Measurements from ENCODE around the gene ABTB1. TPM values are rescaled to one million over a fixed set of nuclear protein-coding genes. Genes with fewer than 3 reads are reported as not detected.

The ABTB1 gene
- total RNA-seq, 1 donor from 2014 or later = 16.3 TPM

DNA sequence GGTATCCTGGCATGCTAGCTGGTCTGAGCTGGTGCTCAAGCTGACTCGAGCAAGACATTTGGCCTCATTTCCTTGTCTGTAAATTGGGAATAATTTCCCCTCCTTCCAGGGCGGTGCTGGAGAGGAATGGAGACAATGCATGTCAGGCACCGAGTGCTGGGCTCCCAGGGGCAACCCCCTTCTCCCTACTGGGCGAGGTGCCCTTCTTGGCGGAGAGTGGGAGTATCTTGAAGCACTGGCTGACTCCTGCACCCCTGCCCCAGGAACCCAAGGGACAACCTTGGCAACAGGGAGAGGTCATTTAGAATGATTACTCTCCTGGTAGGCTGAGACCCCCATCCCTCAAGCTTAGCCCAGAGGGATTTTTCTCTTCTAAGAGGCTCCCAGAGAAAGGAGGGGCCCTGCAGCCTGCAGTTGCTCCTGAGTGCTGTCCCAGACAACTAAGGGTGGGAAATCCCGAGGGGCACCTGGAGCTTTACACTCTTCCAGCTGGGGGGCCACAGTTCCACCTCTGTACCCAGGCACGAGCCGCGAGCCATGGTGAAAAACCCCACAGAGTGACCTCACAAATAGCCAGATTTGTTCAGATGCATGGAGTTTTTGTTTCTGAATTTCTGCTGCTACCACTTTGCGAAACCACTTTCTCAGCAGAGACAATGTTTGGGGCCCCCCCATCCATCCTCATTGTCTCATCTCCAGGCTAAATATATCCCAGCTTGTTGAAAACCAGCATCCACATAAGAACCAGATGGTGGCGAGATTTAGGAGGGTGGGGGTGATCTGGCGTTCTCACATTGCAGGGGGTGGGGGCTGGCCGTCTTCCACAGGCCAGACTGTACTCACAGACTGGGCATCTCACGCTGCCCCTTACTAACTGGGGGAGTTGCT, 44.8 kb downstream of the ABTB1 start:
- no peak for ATAC-seq
- DNase-seq (ENCODE audit: low spot score) = no peak

DNA sequence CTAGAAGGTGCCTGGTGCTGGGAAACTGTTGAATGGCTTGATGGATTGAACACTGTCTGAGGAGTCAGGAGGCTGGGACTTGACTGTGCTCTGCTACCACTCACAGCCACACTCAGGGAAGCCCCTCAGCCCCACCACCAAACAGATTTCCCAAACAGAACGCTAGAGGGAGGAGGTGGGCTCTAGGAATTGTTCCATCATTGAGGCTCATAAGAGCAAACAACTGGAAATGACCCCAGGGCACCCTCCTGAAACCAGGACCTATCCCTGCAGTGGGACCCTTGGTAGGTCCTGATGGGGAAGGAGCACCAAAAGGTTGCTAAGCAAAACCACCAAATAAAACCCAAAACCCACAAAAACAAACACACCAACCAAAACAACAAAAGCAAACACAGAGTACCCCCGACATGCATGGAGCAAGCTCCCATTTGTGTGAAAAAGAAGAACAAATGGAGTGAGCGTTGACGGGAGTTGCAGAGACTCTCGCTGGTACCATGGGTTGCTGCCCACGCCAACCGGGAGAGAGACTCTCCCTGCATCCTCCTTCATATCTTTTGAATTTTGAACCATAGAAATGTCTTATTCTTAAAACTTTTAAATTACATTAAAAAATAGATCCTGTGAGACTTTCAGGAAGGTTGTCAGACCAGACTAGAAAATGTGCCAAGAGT, 45.6 kb downstream of the ABTB1 start:
- DNase-seq (ENCODE audit: low spot score) = no peak
- ATAC-seq = no peak

DNA sequence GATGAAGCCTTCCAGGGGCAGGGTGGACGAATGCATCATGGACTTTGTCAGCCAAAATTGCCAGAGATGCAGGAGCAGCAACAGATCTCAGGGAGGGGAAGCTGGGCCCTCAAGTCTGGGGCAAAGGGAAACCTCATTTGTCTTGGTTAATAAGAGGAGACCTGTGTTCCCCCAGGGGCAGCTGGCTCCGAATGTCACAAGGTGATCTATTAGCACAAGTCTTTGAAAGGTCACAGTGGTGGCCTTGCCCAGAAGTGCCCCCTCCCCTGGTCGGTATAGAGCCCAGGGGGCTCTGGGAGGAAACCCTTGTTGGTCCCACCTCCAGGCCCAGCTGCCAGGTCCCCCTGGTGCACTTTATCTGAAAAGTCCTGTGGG, 46.2 kb downstream of the ABTB1 start:
- no peak for DNase-seq (ENCODE audit: low spot score)
- ATAC-seq = no peak

DNA sequence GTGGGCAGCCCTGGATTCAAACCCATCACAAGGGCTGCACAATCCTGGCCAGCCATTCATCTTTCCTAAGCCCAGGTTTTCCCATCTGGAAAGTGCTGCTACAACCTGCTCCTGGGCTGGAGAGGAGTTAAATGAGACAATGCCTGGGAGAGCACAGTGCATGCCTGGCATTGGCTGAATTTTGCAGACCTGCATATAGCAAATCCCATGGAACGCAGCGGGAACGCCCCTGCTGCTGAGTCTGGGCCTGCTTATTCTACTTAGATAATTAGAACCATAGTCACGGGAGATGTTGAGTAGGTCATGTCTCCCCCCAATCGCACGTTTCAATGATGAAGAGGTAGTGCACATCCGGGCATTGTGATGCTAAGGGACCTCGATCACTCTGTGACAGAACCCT, 46.6 kb downstream of the ABTB1 start:
- DNase-seq (ENCODE audit: low spot score) (no peak), ATAC-seq (no peak)

DNA sequence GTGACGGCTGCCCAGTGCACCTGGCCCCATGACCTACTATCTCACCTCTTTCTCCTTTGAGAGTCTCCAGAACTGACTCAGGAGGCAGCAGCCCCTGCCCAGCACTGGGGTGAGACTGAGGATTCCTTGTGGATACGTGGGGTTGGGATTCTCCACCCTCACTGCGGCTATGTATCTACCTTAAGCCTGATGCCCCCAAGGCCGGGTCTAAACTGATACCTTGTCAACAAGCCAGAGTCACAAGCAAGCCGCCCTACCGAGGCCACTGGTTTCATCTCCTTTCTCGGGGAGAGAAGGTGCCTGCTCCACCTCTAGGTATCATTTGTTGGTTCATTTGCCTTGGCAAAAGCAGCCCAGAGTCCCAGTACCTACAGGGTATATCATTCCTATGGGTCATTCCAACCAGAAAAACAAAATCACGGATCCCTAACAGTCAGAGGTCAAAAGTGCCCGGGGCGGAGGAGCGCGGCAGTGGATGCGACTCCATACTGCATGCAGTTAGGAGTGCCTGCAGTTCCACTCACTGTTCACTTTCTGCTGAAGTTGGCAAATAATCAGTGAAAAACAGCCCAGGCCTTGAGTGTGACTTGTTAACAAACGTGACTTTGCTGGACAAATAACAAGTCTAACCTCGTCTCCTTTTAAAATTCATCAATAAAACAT, 47.5 kb downstream of the ABTB1 start:
- ATAC-seq (no peak), DNase-seq (ENCODE audit: low spot score) (no peak)

DNA sequence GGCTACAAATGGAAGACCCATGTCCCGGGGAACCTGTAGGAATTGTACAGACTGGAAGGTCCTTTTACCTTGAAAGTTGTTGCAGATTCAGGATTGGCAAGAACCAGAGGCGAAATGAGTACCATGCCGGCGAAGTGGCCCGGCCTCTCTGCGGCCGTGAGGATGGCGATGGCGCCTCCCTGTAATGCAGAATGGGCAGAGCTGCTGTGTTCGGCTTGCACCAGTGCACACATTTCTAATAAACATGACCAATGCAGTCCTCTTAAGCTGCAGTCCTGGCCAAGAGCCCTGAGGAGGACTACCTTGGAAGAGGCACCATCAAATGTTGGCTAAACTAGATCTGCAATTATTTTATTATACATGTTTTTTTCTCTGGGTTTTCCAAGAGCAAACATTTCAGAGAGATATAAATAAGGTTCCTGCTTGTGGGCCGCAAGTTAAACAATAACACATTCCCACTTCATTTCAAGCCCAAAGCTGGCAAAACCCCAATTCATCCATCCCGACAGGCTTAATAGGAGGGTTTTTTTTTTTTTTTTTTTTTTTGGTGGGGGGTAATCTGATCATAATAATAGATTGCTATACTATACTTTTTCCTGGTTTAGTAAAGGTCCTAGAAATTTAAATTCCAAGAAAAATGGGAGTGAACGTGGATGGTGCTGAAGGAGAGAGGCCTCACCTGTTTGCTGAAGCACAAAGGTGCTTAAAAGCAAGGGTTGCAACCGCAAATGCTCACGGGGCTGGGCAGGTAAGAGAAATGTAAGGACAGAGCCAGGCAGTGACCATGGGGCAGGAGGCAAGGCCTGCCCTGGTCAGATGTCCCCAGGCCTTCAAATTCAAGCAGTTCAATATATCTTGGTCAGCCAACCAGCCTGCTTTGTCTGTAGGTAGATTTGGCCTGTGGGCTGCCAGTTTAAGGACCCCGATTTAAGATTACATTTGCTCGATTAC, 48.5 kb downstream of the ABTB1 start:
- ATAC-seq = no peak

DNA sequence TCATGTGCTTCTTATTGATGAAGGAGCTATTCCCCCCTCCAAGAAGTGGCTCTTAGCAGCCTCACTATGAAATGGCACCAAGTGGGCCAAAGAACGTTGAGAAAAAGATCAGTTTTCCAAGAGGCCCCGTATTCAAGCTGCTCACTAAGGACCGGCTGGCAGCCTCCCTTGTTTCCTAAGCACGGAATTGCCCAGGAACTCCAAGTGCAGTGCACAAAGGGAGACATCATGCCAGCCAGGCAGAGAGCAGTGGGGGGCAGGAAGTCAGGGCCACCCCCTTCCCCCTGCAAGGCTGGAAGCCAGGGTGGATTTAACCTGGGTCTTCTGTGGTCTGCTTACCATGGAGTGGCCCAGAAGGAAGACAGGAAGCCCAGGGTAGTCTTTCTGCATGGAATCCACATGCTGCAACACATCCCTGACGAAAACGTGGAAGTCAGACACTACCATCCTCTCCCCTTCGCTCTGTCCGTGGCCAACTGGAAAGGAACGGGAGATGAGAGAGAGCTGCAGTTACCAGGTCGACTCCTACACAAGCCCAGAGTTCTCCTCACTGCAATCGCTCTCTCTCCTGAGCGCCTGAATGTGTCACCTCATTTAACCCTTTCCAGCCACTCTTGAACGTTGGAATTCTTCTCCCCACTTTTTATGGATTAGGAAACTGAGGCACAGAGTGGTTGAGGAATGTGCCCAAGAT, 49.5 kb downstream of the ABTB1 start:
- DNase-seq (ENCODE audit: low spot score) = no peak
- ATAC-seq = no peak

More for the DNA sequence above, 48.5 kb downstream of the ABTB1 start:
- no peak for DNase-seq (ENCODE audit: low spot score)

DNA sequence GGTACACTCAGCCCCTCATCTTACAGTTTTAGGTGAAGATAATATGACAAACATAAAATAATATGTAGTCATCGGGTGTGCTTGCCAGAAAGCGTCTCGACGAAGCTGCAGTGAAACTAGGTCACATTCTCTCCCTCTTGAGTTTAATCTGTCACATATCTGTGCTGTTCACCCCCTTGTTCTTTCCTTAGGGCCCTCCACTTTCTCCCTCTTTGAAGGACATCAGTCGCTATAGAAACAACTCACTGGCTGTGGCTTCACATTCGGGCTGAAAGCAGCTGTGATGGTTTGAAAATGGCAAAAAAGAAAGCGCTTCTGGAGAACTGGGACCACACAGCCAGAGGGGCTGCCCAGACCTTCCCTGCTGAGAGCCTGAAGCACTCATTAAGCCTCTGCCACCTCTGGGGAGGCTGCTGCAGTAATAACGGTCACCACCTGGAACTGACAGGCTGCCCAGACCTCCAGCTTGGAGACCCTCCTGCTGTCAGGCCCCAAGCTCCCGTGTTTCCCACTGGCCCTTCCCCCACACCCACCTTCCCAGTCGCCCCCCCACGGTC, 50.3 kb downstream of the ABTB1 start:
- no peak for ATAC-seq
- no peak for DNase-seq (ENCODE audit: low spot score)

DNA sequence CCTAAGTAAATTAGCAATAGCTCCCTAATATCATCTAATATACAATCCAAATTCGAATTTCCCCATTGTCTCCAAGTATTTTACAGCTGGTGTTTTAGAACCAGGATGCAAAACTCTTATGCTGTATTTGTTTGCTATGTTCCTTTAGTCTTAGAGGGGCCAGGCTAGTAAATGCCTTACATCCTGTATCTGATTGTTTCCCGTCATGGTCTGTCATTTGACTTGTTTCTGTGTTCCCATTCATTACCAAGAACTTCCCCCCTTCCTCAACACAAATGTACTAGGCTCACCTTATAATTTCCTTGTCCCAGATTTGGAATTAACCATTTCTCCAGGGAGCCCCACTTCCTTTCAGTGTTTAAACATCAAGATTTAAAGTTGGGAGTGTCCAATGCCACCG, 54.1 kb downstream of the ABTB1 start:
- ATAC-seq (no peak), DNase-seq (ENCODE audit: low spot score) (no peak)

DNA sequence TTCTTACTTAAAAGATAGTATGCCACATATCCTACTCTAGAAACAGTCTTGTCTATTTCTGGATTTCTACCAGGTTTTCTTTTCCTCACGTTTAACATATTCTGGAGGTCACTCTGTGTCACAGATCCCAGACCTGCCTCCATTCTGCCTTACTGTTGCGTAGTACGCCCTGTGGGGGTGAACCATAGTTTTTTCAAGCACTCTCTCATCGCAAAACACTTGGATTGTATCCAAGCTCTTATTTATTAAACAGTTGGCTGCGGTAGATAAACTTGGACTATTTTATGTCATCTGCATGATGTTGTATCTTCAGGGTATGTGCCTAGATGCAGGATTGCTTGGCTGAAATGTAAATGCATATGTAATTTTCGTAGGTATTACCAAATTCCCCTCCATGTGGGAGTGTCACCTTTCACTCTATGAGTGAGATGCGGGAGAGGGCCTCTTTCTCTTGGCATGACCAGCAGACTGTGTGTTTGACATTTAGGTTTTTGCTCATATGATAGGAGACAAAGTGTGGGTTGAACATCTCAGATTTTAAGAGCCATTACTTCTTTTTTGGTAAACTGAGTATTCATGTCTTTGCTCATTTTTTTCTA, 55.8 kb downstream of the ABTB1 start:
- DNase-seq (ENCODE audit: low spot score) (no peak), ATAC-seq (no peak)

DNA sequence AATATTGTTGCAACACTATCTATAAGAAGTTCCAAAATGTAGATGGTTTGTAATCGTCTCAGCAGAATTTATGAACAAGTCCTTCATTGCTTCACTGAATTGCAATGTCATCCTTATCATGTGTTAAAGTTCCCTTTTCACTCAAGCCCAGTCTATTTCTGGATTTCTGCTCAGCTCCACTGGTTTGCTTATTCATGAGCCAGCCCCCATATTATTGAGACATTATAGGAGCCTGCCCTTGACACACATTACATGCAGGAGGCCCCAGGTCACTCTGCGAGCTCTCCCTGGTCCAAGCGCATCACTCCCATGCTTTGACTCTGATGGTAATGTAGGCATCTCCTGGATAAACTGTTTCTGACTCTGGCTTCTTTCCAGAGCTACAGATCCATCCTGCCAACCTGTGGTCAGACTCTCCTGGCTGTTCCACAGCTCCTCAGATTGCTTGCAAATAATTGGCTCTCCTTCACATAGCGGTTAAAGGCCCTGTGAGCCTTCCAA, 56.9 kb downstream of the ABTB1 start:
- peak; percentile 40 for ATAC-seq
- no peak for DNase-seq (ENCODE audit: low spot score)

DNA sequence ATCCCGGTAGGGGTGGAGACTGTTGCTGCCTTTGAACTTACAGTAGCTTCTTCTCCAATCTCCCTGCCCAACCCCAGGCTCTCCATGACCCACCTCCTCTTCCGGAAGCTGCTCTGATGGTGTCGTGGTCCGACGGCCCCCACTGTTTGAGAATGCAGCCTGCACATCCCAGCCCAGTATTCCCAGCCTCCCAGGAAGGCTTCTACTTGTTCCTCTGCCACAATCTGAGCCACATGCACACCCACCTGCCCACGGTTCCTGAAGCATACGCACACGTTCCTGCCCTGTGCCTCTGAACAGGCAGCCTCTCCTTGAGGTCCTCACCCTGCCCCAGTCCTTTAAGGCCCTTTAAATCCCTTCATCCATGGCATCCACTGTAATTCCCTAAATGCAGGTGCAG, 57.4 kb downstream of the ABTB1 start:
- no peak for DNase-seq (ENCODE audit: low spot score)
- ATAC-seq = no peak

Other genes starting within 250 kb of the ABTB1 start
- 25.1 TPM for gene TPRA1, start 82.2 kb upstream of the ABTB1 start, total RNA-seq
- gene MCM2, start 74.5 kb upstream of the ABTB1 start, total RNA-seq = 1.4 TPM
- gene PODXL2, start 43.8 kb upstream of the ABTB1 start, total RNA-seq = 1.5 TPM
- gene MGLL, start 149.6 kb downstream of the ABTB1 start, total RNA-seq = 139 TPM
- gene KBTBD12, start 242.3 kb downstream of the ABTB1 start, total RNA-seq = 0.05 TPM